Osteocyte (in vitro differentiated cells): Measurements from ENCODE around the gene TDRD7. TPM values are rescaled to one million over a fixed set of nuclear protein-coding genes. Genes with fewer than 3 reads are reported as not detected.
A peak's percentile ranks its signal among the peaks of the same experiment; 100 is the strongest.

Source experiments
- DNase-seq: peaks from one replicate; pipeline ENCODE4 v3.0.0; 2021; ENCODE audit warnings: mixed read lengths; ENCODE audit not compliant: unreplicated experiment; ENCODE audit errors: extremely low spot score
- H3K27ac Mint-ChIP-seq: one replicate; pipeline ENCODE4 v1.8.0; 2021; ENCODE audit warnings: mild to moderate bottlenecking, mixed read lengths; ENCODE audit not compliant: unreplicated experiment
- H3K27me3 Mint-ChIP-seq: one replicate; pipeline ENCODE4 v1.8.0; 2021; ENCODE audit warnings: mixed read lengths; ENCODE audit not compliant: unreplicated experiment
- H3K36me3 Mint-ChIP-seq: one replicate; pipeline ENCODE4 v1.8.0; 2021; ENCODE audit warnings: mixed read lengths; ENCODE audit not compliant: unreplicated experiment
- H3K4me1 Mint-ChIP-seq: one replicate; pipeline ENCODE4 v1.8.0; 2021; ENCODE audit warnings: mixed read lengths; ENCODE audit not compliant: unreplicated experiment
- H3K4me3 Mint-ChIP-seq: one replicate; pipeline ENCODE4 v1.8.0; 2021; ENCODE audit warnings: mild to moderate bottlenecking, moderate library complexity, mixed read lengths; ENCODE audit not compliant: unreplicated experiment
- H3K9me3 Mint-ChIP-seq: one replicate; pipeline ENCODE4 v1.8.0; 2021; ENCODE audit warnings: mixed read lengths; ENCODE audit not compliant: unreplicated experiment
- CTCF ChIP-seq: fragments of 200-600 bp; sonication (generic); IDR thresholded peaks from 2 replicates; pipeline ENCODE4 v1.5.0; 2021; ENCODE audit warnings: antibody characterized with exemption, mild to moderate bottlenecking, moderate library complexity
- total RNA-seq: library from RNA; stranded (reverse); gene quantifications from 2 replicates; pipeline ENCODE4 v1.2.1, GENCODE V29; 2021

Gene TDRD7
- total RNA-seq, 1 donor from 2014 or later, result 8.6 TPM

DNA sequence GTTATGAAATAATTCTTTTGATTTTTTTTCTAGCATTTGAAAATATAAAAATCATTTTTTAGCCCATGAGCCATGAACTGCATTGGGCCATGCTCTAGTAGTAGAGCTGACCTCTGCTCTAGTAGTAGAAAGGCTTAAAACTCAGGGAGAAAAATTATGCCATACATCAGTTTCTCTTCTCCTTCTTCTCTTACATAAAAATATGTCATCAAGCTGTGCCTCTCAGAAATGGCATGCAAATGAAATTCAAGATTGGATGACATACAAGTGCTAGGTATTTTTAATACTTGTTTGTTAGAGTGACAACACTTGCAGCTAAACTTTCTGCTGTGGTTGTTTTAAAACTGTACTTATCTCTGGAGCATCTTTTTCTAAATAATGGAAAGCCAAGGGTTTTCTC, 47.4 kb downstream of the TDRD7 start:
- Mint-ChIP-seq H3K36me3 (no peaks in the 10 kb centered on the region), H3K4me1 (no peaks in the 10 kb centered on the region), H3K27me3 (no peaks in the 10 kb centered on the region), H3K27ac (no peak overlapping the region), H3K4me3 (no peak overlapping the region), H3K9me3 (peaks cover 8% of the 10 kb centered on the region)
- no peak for TF ChIP-seq CTCF
- no peak for DNase-seq

DNA sequence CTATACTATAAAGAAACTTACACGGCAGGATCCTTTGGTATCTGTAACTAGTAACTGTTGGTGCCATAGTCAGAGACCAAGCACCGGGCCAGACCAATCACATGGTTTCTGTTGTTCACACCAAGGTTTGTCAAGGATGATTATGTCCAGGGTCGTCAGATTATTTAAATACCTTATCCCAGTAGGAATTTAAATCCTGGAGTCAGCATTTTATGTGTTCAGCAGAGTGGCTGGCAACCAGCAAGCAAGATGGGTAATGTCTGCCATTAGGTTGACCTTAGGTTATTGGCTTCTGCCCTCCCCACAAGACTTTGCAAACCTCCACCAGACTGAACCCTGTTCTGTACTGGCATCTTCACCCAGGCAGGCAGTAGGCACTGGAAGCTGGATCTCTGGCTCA, 50.3 kb downstream of the TDRD7 start:
- TF ChIP-seq CTCF, result no peak
- Mint-ChIP-seq H3K36me3 (peaks cover 5% of the 10 kb centered on the region), H3K27ac (no peak overlapping the region), H3K9me3 (no peaks in the 10 kb centered on the region), H3K4me1 (no peaks in the 10 kb centered on the region), H3K4me3 (no peak overlapping the region), H3K27me3 (no peaks in the 10 kb centered on the region)
- no peak for DNase-seq

DNA sequence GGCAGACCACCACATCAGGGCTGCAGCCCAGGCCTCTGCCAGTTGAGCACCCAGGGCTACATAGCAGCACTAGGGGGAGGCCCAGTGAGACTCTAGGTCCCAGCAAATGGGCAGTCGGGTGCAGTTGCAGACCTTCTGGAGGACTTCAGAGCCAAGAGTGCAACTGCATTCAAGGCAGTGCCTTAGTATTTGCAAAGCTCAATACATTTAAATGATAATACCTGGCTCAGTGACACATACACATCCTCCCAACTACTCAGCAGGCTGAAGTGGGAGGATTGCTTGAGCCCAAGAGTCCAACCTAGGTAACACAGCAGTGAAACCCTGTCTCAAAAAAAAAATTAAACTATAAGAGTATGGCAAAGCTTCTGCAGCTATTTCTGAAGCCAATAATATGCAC, 51.0 kb downstream of the TDRD7 start:
- Mint-ChIP-seq H3K27ac (no peak overlapping the region), H3K9me3 (no peaks in the 10 kb centered on the region), H3K4me3 (no peak overlapping the region), H3K4me1 (no peaks in the 10 kb centered on the region), H3K27me3 (no peaks in the 10 kb centered on the region), H3K36me3 (peaks cover 5% of the 10 kb centered on the region)
- no peak for TF ChIP-seq CTCF
- no peak for DNase-seq

- no peaks in the 10 kb centered on the region for H3K9me3 Mint-ChIP-seq
These were observed 57.0 kb downstream of the TDRD7 start for GRCh38 chr9:97468658-97469448.

DNA sequence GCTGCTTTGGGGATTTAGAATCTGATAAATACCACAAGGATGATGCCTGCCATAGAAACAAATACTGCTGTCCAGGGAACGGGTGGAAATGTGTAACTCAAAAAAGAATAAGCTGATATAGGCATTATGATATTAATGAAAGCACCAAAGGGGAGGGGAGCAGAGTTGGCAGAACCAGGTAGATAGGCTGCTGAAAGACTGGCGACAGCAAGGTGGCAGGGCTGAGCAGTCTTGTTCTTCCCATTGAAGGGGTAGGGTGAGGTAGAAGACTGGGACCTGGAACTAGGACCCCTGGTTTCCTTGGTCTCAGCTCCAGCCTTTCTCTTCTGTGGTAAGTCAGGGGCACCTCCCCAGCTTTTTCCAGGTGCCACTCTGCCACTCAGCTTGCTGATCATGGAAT, 58.2 kb downstream of the TDRD7 start:
- Mint-ChIP-seq H3K9me3 (no peaks in the 10 kb centered on the region), H3K27ac (no peak overlapping the region), H3K4me1 (no peaks in the 10 kb centered on the region), H3K36me3 (peaks cover 18% of the 10 kb centered on the region), H3K27me3 (no peaks in the 10 kb centered on the region), H3K4me3 (no peak overlapping the region)
- TF ChIP-seq CTCF, result no peak
- DNase-seq, result no peak

More at GRCh38 chr9:97468658-97469448, 57.0 kb downstream of the TDRD7 start:
- Mint-ChIP-seq H3K36me3 (peaks cover 14% of the 10 kb centered on the region), H3K4me1 (no peaks in the 10 kb centered on the region), H3K27me3 (no peaks in the 10 kb centered on the region), H3K4me3 (no peak overlapping the region), H3K27ac (no peak overlapping the region)
- DNase-seq, result no peak
- TF ChIP-seq CTCF, result peak; percentile 66
